Activated CD4-positive, alpha-beta T cell treated with anti-CD3 and anti-CD28 coated beads for 1 hour (primary cell): ENCODE results near the gene CRNN.

Source experiments
- DNase-seq: peaks from one replicate; pipeline ENCODE4 v3.0.0-alpha.2; 2020

Gene CRNN

GRCh38 chr1:152413909-152414308 lies at the start of gene CRNN:
CRNN (minus strand) TSS chr1:152414263; CDS start chr1:152412233, 2,030 bp downstream.
- no peak for DNase-seq

DNA sequence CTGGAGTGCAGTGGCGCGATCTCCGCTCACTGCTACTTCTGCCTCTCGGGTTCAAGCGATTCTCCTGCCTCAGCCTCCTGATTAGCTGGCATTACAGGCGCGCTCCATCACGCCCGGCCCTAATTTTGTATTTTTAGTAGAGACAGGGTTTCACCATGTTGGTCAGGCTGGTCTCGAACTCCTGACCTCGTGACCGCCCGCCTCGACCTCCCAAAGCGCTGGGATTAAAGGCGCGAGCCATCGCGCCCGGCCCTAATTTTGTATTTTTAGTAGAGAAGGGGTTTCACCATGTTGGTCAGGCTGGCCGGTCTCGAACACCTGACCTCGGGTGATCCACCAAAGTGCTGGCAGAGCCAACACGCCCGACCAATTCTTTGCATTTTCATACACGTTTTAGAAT lies 48.6 kb upstream of the CRNN start:
- no peak for DNase-seq

DNA sequence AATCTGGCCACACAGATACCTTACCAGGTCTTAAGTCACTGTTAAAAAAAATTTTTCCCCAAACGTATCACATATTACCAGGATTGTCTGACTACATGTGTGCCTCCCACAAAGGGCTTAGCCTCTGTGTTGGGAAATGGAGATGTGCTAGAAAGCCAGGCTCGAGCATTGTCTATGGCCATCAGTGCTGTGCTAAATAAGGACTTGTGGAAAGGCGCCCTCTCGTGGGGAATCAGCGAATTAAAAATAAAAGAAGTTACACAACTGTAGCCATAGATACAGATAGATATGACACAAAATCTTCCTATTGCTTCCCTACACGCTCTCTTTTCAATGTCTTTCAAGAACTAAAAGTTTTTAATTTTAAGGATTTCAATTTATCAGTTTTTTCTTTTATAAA lies 47.5 kb upstream of the CRNN start:
- peak; percentile 19 for DNase-seq

GRCh38 chr1:152460529-152460899 lies 46.5 kb upstream of the CRNN start:
- DNase-seq: no peak

DNA sequence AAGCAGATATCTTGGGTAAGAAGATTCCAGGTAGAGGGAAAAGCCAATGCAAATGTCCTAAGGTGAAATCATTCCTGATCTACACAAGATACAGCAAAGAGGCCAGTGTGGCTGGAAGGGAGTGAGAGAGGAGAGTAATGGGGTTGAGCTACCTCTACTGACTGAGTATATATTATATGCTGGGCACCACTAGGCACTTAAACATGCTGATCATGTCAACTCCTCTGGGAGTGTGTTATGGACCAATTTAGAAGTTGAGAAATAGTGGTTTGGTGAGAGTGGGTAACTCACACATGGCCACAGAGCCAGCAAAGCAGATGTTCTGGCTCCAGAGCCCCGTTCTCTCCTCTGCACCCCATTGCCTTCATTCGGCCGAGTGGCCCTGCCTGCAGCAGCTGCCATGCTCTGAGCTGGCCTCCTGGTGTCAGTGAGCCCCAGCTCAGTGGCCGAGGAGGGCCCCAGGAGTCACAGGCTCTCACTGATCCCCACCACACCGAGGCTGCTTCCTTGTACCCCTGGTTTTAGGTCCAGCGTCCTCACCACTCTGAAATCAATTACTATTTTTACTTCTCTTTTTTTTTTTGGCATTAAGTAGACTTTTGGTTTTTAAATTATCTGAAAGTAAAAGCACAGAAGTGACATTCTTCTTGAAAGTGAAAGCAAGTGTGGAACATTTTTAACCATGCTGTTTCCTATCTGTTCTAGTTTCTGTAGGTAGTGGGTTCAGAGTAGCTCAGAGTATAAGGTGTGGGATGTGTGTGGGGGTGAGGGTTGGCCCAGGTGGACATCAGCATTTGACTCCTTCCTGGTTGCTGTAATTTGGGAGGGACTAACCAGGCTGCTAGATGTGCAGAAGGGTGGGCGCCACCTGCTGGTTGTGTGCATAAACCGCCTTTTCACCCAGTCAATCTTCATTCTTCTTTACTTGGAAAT lies 45.8 kb upstream of the CRNN start:
- peak; percentile 58 for DNase-seq

DNA sequence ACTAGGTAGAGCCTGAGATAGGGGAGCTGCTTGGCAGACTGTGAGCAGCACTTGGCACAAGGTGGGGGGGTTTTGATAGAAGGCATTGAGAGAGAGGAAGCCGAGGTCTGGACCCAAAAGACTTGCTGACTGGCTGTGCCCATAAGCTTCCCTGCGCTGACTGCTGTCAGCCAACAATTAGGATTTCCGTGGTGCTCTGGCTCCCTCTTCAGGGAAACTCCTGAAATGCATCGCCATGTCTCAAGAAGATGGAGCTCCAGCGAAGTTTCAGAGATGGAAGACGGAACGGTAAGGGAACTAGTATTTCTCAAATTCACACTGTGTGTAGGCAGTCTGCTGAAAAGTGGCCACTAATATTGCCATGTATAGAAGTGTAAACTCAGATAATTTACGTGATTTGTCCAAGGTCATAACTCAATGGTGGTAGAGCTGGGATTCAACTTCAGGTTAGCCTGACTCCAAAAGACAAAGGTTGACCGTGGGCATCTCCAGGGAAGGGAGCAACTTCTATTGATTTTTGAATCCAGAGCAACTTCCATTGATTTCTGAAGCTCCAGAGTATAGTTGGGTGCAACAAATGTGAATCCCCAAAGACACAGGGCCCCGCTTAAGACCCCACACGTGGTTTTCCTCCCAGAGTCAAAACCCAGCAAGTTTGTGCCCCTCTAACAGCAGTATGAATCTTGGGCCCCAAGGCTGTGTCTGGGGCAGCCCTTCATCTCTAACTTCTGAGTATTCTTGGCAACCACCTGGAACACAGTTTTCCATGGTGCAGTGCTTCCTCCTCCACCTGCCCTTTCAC lies 44.5 kb upstream of the CRNN start:
- peak; percentile 70 for DNase-seq

- no peak for DNase-seq
These were observed 43.5 kb upstream of the CRNN start for GRCh38 chr1:152457561-152457960.

DNA sequence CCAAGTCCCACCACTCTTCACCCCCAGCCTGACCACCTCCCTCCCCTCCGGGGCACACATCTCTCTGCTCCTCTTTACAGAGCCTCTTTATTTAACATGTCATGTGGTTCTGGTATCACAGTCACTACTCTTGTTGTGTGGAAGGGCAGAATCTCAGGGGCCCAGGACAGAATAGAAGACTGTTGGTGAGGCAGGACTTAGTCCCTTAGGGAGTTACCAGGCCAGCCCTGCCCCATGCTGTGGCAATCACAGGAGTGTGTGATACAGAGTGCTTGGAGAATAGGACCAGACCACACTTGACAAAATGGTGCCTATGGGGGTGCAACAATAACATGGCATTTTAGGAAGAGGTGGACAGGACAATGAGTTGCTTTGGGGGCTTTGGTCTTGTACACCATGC lies 43.0 kb upstream of the CRNN start:
- DNase-seq: no peak

GRCh38 chr1:152451254-152451653 lies 37.2 kb upstream of the CRNN start:
- DNase-seq: no peak

- no peak for DNase-seq
These were observed 35.6 kb upstream of the CRNN start for GRCh38 chr1:152449661-152450060.

DNA sequence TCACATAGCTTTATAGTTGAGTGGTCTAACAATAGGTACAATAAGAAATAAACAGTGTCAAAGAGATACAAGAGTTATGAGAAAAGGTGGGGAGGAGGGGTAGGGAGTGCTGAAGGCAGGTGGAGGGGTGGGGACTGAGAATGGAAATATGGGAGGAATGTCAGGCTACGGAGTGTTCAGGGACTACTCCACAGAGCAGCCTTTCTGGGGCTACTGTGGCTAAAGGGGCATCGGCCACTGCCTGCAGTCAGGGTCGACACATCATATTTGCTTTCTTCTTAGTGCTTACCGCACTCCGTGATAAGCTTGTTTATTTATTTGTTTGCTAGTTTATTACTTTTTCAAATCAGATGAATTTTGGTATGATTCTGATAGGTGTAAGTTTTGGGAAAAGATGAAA lies 34.4 kb upstream of the CRNN start:
- no peak for DNase-seq

DNA sequence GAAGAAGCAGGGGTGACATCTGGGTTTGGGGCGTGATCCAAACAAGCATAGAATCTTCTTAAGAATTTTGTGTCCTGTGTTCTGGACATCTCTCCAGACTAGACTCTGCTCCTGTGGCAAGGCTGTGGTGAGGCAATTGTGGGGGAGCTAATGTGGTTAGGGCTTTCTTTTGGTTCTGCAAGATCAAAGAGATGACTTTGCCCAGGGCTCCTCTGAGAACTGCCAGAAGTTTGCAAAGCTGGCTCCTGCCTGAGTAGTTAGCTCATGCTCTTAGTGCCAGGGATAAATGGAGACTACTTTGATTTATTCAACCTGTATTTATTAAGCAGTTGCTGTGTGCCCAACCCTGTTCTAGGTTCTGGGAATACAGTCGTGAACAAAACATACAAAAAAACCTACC lies 34.0 kb upstream of the CRNN start:
- no peak for DNase-seq

DNA sequence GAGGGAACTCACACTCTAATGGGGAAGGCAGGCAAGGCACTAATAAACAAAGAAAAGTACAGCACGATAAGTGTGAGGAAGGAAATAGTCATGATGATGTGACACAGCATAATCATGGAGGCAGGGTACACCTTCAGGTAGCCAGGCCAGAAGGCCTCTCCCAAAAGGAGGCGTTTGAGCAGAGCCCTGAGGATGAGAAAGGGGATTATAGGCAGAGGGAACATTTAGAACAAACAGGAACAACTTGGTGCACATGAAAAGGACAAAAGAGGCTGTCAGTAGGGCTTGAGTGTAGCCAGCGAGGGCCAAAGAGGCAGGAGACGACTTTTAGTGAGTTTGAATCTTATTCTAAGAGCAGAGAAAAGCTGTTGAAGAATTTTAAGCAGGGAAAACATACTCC lies 33.4 kb upstream of the CRNN start:
- no peak for DNase-seq

DNA sequence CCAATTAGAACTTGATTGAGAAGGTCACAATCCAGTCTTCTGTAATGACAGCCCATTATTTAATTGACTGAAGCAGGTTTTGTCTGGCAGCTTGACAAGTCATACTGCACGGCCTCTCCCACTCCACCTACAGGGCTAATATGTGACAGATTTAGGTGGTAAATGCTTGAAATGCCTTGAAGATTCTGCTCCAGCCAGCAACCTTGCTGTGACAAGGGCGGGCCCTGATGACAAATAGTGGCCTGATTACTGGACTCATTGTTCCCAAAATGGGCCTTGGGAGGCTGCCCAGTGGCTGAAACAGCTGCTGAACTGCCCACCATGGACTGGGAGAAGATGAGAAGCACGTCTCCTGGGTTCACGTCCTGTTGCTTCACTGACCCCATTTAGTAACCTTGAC lies 30.0 kb upstream of the CRNN start:
- DNase-seq: no peak

- DNase-seq: no peak
These were observed 28.7 kb upstream of the CRNN start for GRCh38 chr1:152442765-152443164.

- DNase-seq: no peak
These were observed 28.2 kb upstream of the CRNN start for GRCh38 chr1:152442301-152442700.

- no peak for DNase-seq
These were observed 27.7 kb upstream of the CRNN start for GRCh38 chr1:152441756-152442155.

GRCh38 chr1:152440635-152441471 lies 26.8 kb upstream of the CRNN start:
- peak; percentile 47 for DNase-seq

DNA sequence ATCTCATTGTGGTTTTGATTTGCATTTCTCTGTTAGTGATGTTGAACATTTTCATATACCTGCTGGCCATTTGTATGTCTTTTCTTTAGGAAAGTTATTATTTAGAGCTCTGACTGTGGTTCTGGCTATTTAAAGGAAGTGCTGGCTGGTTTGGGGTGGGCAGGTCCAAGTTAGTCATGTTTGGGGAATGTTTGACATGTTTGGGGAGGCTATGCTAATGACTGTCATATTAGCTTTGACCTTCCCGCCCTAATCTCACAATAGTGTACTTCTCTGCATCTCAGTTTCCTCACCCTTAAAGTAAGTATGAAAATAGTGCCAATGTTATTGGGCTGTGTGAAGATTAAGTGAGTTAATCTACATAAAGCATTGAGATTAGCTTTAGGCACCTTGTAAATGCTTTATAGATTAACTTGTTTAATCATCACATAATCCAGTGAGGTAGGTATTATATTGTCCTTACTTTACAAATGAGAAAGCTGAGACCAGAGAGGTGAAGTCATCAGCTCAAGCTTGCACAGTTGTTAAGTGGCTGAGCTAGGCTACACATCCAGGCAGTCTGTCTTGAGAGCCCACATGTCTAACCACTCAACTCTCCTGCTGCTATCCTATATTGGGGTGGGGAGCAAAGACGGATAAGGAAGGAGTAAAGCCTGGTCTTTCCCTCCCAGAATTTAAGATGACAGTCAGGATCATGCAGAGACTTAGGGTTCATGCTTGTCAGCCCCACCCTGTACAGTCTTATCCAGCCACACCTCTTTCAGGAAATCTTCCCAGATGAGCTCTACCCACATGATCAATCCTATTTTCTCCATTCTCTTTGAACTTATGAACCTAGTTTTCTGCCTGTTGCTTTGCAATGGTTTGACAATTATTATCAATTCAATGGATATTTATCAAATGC lies 22.8 kb upstream of the CRNN start:
- no peak for DNase-seq

- DNase-seq: no peak
These were observed 13.4 kb upstream of the CRNN start for GRCh38 chr1:152427458-152427857.

DNA sequence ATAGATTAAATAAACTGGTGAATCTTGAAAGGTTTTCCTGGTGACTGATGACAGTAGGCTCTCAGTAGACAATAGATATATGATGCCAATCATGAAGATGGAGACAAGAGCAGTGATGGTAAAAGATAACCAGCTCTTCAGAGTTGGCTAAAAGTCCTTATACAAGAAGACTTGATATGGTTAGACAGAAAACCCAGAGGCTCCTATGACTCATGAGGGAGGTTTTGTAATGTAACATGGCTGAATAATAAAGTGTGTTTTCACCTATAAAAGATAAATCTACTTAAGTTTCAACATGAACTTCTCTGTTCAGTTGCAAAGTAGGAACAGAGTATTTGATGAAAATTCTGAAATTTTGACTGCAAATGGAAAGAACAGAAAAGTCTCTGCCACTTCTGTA lies 12.7 kb upstream of the CRNN start:
- no peak for DNase-seq

GRCh38 chr1:152419917-152420316 lies 5.9 kb upstream of the CRNN start:
- DNase-seq: no peak
